GM23248 (cell line): Measurements from ENCODE around the gene PNKP. TPM values are rescaled to one million over a fixed set of nuclear protein-coding genes. Genes with fewer than 3 reads are reported as not detected.

Experiments used
- DNase-seq: peaks from one replicate; pipeline ENCODE4 v3.0.0-alpha.2; 2015
- H2AFZ ChIP-seq: fragments of 200-600 bp; sonication (generic); 2 replicates; pipeline ENCODE4 v1.6.1; 2016; ENCODE audit warnings: antibody characterized with exemption
- H3F3A ChIP-seq: fragments of 200-600 bp; sonication (generic); 2 replicates; pipeline ENCODE4 v1.6.1; 2016; ENCODE audit warnings: mild to moderate bottlenecking, antibody characterized with exemption, mixed run types; ENCODE audit not compliant: insufficient read depth
- H3K27ac ChIP-seq: fragments of 200-600 bp; sonication (generic); 2 replicates; pipeline ENCODE4 v1.5.1; 2016; ENCODE audit warnings: mild to moderate bottlenecking
- H3K27me3 ChIP-seq: fragments of 200-600 bp; sonication (generic); replicated peaks from 2 replicates; pipeline ENCODE4 v1.6.1; 2016; ENCODE audit warnings: mild to moderate bottlenecking; ENCODE audit not compliant: insufficient read depth
- H3K36me3 ChIP-seq: fragments of 200-600 bp; sonication (generic); 2 replicates; pipeline ENCODE4 v1.6.1; 2016; ENCODE audit warnings: low read depth, mild to moderate bottlenecking
- H3K4me1 ChIP-seq: fragments of 200-600 bp; sonication (generic); 2 replicates; pipeline ENCODE4 v1.6.1; 2016; ENCODE audit warnings: mild to moderate bottlenecking; ENCODE audit not compliant: insufficient read depth
- H3K4me2 ChIP-seq: fragments of 200-600 bp; sonication (generic); one replicate; pipeline ENCODE4 v1.6.1; 2016; ENCODE audit warnings: mild to moderate bottlenecking; ENCODE audit not compliant: unreplicated experiment
- H3K4me3 ChIP-seq: fragments of 200-600 bp; sonication (generic); 2 replicates; pipeline ENCODE4 v1.5.1; 2016; ENCODE audit warnings: mild to moderate bottlenecking
- H3K79me2 ChIP-seq: fragments of 200-600 bp; sonication (generic); 2 replicates; pipeline ENCODE4 v1.6.1; 2016; ENCODE audit warnings: mild to moderate bottlenecking; ENCODE audit not compliant: insufficient read depth
- H3K9ac ChIP-seq: fragments of 200-600 bp; sonication (generic); 2 replicates; pipeline ENCODE4 v1.6.1; 2016; ENCODE audit warnings: mild to moderate bottlenecking
- H3K9me2 ChIP-seq: fragments of 200-600 bp; sonication (generic); 2 replicates; pipeline ENCODE4 v1.6.1; 2016; ENCODE audit warnings: mixed run types, mild to moderate bottlenecking, moderate library complexity; ENCODE audit not compliant: insufficient read depth
- H3K9me3 ChIP-seq: fragments of 200-600 bp; sonication (generic); one replicate; pipeline ENCODE4 v1.6.1; 2017; ENCODE audit warnings: low read depth
- H4K20me1 ChIP-seq: fragments of 200-600 bp; sonication (generic); 2 replicates; pipeline ENCODE4 v1.6.0; 2016; ENCODE audit not compliant: insufficient read depth
- EZH2 ChIP-seq: fragments of 200-600 bp; sonication (generic); IDR thresholded peaks from 2 replicates; pipeline ENCODE4 v1.6.1; 2018; ENCODE audit warnings: antibody characterized with exemption, mild to moderate bottlenecking; ENCODE audit not compliant: insufficient read depth, poor library complexity, severe bottlenecking
- EZH2phosphoT487 ChIP-seq: fragments of 200-600 bp; sonication (generic); IDR thresholded peaks from 2 replicates; pipeline ENCODE4 v1.6.1; 2018; ENCODE audit warnings: antibody characterized with exemption, moderate library complexity, mild to moderate bottlenecking, low read depth; ENCODE audit not compliant: insufficient read depth
- WGBS, 2 experiments: methylation state at CpG; one replicate each; pipeline ENCODE4 v1.1.6; 2015 to 2017; ENCODE audit warnings: low lambda C conversion rate in 2 of 2, low coverage in 1 of 2; ENCODE audit errors: missing lambda C conversion rate in 2 of 2; 5-methylcytosine and 5-hydroxymethylcytosine counted together
- in situ Hi-C: fragments of 300-500 bp; cut with MboI; formaldehyde crosslinking; loops from 2 replicates; pipeline ENCODE4 v1.15.0; 2020
- polyA plus RNA-seq: library from polyadenylated mRNA; unstranded; fragments of >200 nt; fragmentation: Nextera tagmentation; extraction: Ambion mirVana; gene quantifications from 2 replicates; pipeline ENCODE4 v1.2.1, GENCODE V29; 2016
- total RNA-seq: library from RNA; depleted of rRNA; stranded (reverse); fragments of >200 nt; shearing (Covaris generic); gene quantifications from 2 replicates; pipeline ENCODE4 v1.2.3, GENCODE V29; 2014

PNKP gene
- total and polyA plus RNA-seq, 2 experiments from 2014 or later = 31.5 to 42.2 TPM

- Histone ChIP-seq H3K27ac (no peak overlapping the region), H3K36me3 (peaks cover 9% of the 10 kb centered on the region; the same call in 1 of the 2 replicates), H3F3A (peaks cover 22% of the 10 kb centered on the region), H2AFZ (no peak overlapping the region), H3K9me3 (no peaks in the 10 kb centered on the region), H4K20me1 (no peaks in the 10 kb centered on the region), H3K9me2 (no peaks in the 10 kb centered on the region), H3K9ac (no peak overlapping the region), H3K79me2 (peaks cover 32% of the 10 kb centered on the region), H3K4me3 (no peak overlapping the region), H3K4me2 (no peak overlapping the region), H3K4me1 (peaks cover 14% of the 10 kb centered on the region), H3K27me3 (no peaks in the 10 kb centered on the region)
- 84 to 85% methylated on average over 35 to 60 of the region's 60 CpGs for WGBS, 2 experiments
- in situ Hi-C loops = no loop called here
- TF ChIP-seq EZH2 = no peak
- no peak for TF ChIP-seq EZH2phosphoT487
- no peak for DNase-seq
These were observed 5.6 kb downstream of the PNKP start for GRCh38 chr19:49861541-49862378.

- Histone ChIP-seq H3K79me2 (peaks cover 26% of the 10 kb centered on the region), H3K27me3 (no peaks in the 10 kb centered on the region), H3K9me2 (no peaks in the 10 kb centered on the region), H4K20me1 (no peaks in the 10 kb centered on the region), H3K27ac (no peak overlapping the region), H3K36me3 (peaks cover 9% of the 10 kb centered on the region; the same call in 1 of the 2 replicates), H3K9me3 (no peaks in the 10 kb centered on the region), H3K4me3 (no peak overlapping the region), H3K4me1 (peaks cover 11% of the 10 kb centered on the region), H3K4me2 (no peak overlapping the region), H3F3A (peaks cover 22% of the 10 kb centered on the region; the same call in 1 of the 2 replicates), H3K9ac (no peak overlapping the region), H2AFZ (no peak overlapping the region)
- peak; percentile 34 for DNase-seq
- TF ChIP-seq EZH2phosphoT487 (no peak), EZH2 (no peak)
- in situ Hi-C loops = no loop called here
- WGBS, 2 experiments = 39 to 46% methylated on average over 13 of the region's 13 CpGs
These were observed 6.3 kb downstream of the PNKP start for GRCh38 chr19:49861107-49861506.

- DNase-seq = no peak
- no peak overlapping the region for H3K27ac ChIP-seq
- in situ Hi-C loops = no loop called here
- H3K9ac ChIP-seq = no peak overlapping the region
- no peak for TF ChIP-seq EZH2
- TF ChIP-seq EZH2phosphoT487 = no peak
- H4K20me1 ChIP-seq = no peaks in the 10 kb centered on the region
- H3K79me2 ChIP-seq = peaks cover 23% of the 10 kb centered on the region
- WGBS, 2 experiments = 69% methylated on average over 15 to 17 of the region's 17 CpGs
- no peak overlapping the region for H3K4me2 ChIP-seq
- H3K9me2 ChIP-seq = no peaks in the 10 kb centered on the region
- peaks cover 22% of the 10 kb centered on the region; the same call in 1 of the 2 replicates for H3F3A ChIP-seq
- no peak overlapping the region for H2AFZ ChIP-seq
- peaks cover 9% of the 10 kb centered on the region; the same call in 1 of the 2 replicates for H3K36me3 ChIP-seq
- no peaks in the 10 kb centered on the region for H3K27me3 ChIP-seq
- no peaks in the 10 kb centered on the region for H3K9me3 ChIP-seq
- no peak overlapping the region for H3K4me3 ChIP-seq
- peaks cover 7% of the 10 kb centered on the region for H3K4me1 ChIP-seq
These were observed 6.9 kb downstream of the PNKP start for GRCh38 chr19:49860336-49861102.

GRCh38 chr19:49859682-49860335 lies 7.6 kb downstream of the PNKP start:
- TF ChIP-seq EZH2 (no peak), EZH2phosphoT487 (no peak)
- Histone ChIP-seq H3K9me3 (no peaks in the 10 kb centered on the region), H3K9me2 (no peaks in the 10 kb centered on the region), H3K4me3 (no peak overlapping the region), H3K79me2 (peaks cover 21% of the 10 kb centered on the region), H3F3A (peaks cover 24% of the 10 kb centered on the region; the same call in 1 of the 2 replicates), H2AFZ (no peak overlapping the region), H3K27me3 (no peaks in the 10 kb centered on the region), H4K20me1 (no peaks in the 10 kb centered on the region), H3K9ac (no peak overlapping the region), H3K36me3 (peaks cover 9% of the 10 kb centered on the region; the same call in 1 of the 2 replicates), H3K27ac (peak overlapping the region; percentile 57), H3K4me2 (peak overlapping the region; percentile 5), H3K4me1 (peaks cover 6% of the 10 kb centered on the region)
- no peak for DNase-seq
- 84 to 86% methylated on average over 20 to 21 of the region's 22 CpGs for WGBS, 2 experiments
- in situ Hi-C loops = no loop called here
